Measurements from ENCODE around the gene CCDC28B. TPM values are rescaled to one million over a fixed set of nuclear protein-coding genes. Genes with fewer than 3 reads are reported as not detected.

The CCDC28B gene
- polyA plus RNA-seq, 3 donors, result 19.2 to 22.1 (median 21.8) TPM

- no peak for DNase-seq (ENCODE audit: low read depth in 3 of 3, low spot score in 2 of 3)
Observed at GRCh38 chr1:32249831-32250525, 49.6 kb downstream of the CCDC28B start.

GRCh38 chr1:32250893-32251716 is 50.7 kb downstream of the CCDC28B start, which contains the start of gene LCK:
Gene LCK (plus strand): TSS chr1:32251265. CDS start chr1:32274330, 23,065 bp downstream.
- no peak for DNase-seq (ENCODE audit: low read depth in 3 of 3, low spot score in 2 of 3)

Other genes starting within 250 kb of the CCDC28B start
- gene KHDRBS1, start 186.7 kb upstream of the CCDC28B start, polyA plus RNA-seq (ENCODE audit: insufficient read length in 3 of 3), result 100 to 1,000 TPM; 244 to 280 (median 259) TPM
- 10 to 100 TPM; 17.1 to 18.2 (median 18.0) TPM for gene TMEM39B, start 127.7 kb upstream of the CCDC28B start, polyA plus RNA-seq (ENCODE audit: insufficient read length in 3 of 3)
- gene KPNA6, start 92.5 kb upstream of the CCDC28B start, polyA plus RNA-seq (ENCODE audit: insufficient read length in 3 of 3), result 10 to 100 TPM; 32.2 to 38.2 (median 33.0) TPM
- gene TXLNA, start 20.9 kb upstream of the CCDC28B start, polyA plus RNA-seq (ENCODE audit: insufficient read length in 3 of 3), result 10 to 100 TPM; 44.8 to 45.2 (median 44.9) TPM
- 1 to 10 TPM; 6.8 to 7.2 (median 7.2) TPM for gene IQCC, start 5.1 kb downstream of the CCDC28B start, polyA plus RNA-seq (ENCODE audit: insufficient read length in 3 of 3)
- under 1 TPM; 0.37 to 0.74 (median 0.62) TPM for gene DCDC2B, start 8.5 kb downstream of the CCDC28B start, polyA plus RNA-seq (ENCODE audit: insufficient read length in 3 of 3)
- gene TMEM234, start 21.8 kb downstream of the CCDC28B start, polyA plus RNA-seq (ENCODE audit: insufficient read length in 3 of 3), result 10 to 100 TPM; 21.1 to 27.3 (median 23.6) TPM
- gene EIF3I, start 21.8 kb downstream of the CCDC28B start, polyA plus RNA-seq (ENCODE audit: insufficient read length in 3 of 3), result 100 to 1,000 TPM; 177 to 208 (median 192) TPM
- 1 to 10 TPM; 7.1 to 10.0 (median 8.7) TPM for gene FAM167B, start 46.6 kb downstream of the CCDC28B start, polyA plus RNA-seq (ENCODE audit: insufficient read length in 3 of 3)
- 1 to 10 TPM; 4.5 to 6.3 (median 5.2) TPM for gene LCK, start 50.7 kb downstream of the CCDC28B start, polyA plus RNA-seq (ENCODE audit: insufficient read length in 3 of 3)
- gene HDAC1, start 91.5 kb downstream of the CCDC28B start, polyA plus RNA-seq (ENCODE audit: insufficient read length in 3 of 3), result 100 to 1,000 TPM; 173 to 203 (median 193) TPM
- gene MARCKSL1, start 135.6 kb downstream of the CCDC28B start, polyA plus RNA-seq (ENCODE audit: insufficient read length in 3 of 3), result 100 to 1,000 TPM; 391 to 445 (median 436) TPM
- gene FAM229A, start 161.9 kb downstream of the CCDC28B start, polyA plus RNA-seq (ENCODE audit: insufficient read length in 3 of 3), result 1 to 10 TPM; 3.0 to 4.3 (median 4.1) TPM
- gene TSSK3, start 161.9 kb downstream of the CCDC28B start, polyA plus RNA-seq (ENCODE audit: insufficient read length in 3 of 3), result 1 to 10 TPM; 1.2 to 2.1 (median 1.3) TPM
- 10 to 100 TPM; 58.8 to 60.3 (median 59.5) TPM for gene BSDC1, start 193.8 kb downstream of the CCDC28B start, polyA plus RNA-seq (ENCODE audit: insufficient read length in 3 of 3)

Measured in right renal cortex interstitium (tissue), 3 donors.